ENCODE results near the gene GSN. TPM values are rescaled to one million over a fixed set of nuclear protein-coding genes. Genes with fewer than 3 reads are reported as not detected.

Gene GSN
- total and polyA plus RNA-seq, 11 donors = 379 to 2,088 (median 689) TPM

- peak overlapping the region in 1 of 12 donors; percentile 96 for H3K27ac ChIP-seq
- H3K4me3 ChIP-seq = no peak overlapping the region
- 60 to 62% (median 61%) methylated on average over 6 of the region's 6 CpGs for WGBS, 4 donors
These were observed 7.4 kb upstream of the GSN start for GRCh38 chr9:121260457-121261106.

DNA sequence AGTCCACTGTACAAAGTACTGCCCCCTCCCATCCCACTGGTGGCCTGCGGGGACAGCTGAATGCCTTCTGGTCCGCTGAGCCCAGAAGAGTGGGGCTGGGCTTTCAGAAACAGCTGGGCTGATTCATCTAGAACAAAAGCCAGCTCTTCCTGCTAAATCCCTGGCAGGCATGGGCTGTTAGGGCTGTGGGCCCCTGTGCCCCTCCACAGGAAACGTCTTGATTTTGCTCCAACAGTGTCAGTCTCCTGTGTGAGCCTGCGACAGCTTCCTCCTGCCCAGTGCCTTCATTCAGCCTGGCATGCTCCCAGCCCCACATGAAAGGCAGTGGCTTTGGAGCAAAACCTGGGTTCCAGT is 6.9 kb upstream of the GSN start:
- Histone ChIP-seq H3K27ac (peak overlapping the region in 1 of 12 donors; percentile 96), H3K4me3 (no peak overlapping the region), H3K36me3 (no peaks in the 10 kb centered on the region), H3K9me3 (no peaks in the 10 kb centered on the region), H3K4me1 (peaks cover 0 to 31% (median 8%) of the 10 kb centered on the region in 12 donors), H3K27me3 (no peaks in the 10 kb centered on the region)
- DNase-seq = no peak
- ATAC-seq = peak in 3 of 4 donors; percentile 55 to 75 (median 64)
- WGBS, 4 donors = 38 to 45% (median 42%) methylated on average over 4 of the region's 4 CpGs
- intact Hi-C loops (cut with DNase I) = loop anchor here in 4 of 10 donors (2.0 to 10.0 kb wide), 3 partner anchors 44 to 54 kb away; no protein-coding TSS in a partner anchor
- TF ChIP-seq POLR2A (IDR thresholded peaks at IDR 0.05) = no peak
- no peak for TF ChIP-seq CTCF (IDR thresholded peaks at IDR 0.05)

More at GRCh38 chr9:121260457-121261106, 7.4 kb upstream of the GSN start:
- H3K27me3 ChIP-seq = no peaks in the 10 kb centered on the region
- intact Hi-C loops (cut with DNase I) = loop anchor here in 4 of 10 donors (2.0 to 10.0 kb wide), 3 partner anchors 44 to 54 kb away; no protein-coding TSS in a partner anchor
- H3K4me1 ChIP-seq = peaks cover 0 to 31% (median 8%) of the 10 kb centered on the region in 12 donors
- no peaks in the 10 kb centered on the region for H3K36me3 ChIP-seq
- DNase-seq (no peak), ATAC-seq (no peak)
- H3K9me3 ChIP-seq = no peaks in the 10 kb centered on the region
- no peak for TF ChIP-seq POLR2A (IDR thresholded peaks at IDR 0.05)
- no peak for TF ChIP-seq CTCF (IDR thresholded peaks at IDR 0.05)

DNA sequence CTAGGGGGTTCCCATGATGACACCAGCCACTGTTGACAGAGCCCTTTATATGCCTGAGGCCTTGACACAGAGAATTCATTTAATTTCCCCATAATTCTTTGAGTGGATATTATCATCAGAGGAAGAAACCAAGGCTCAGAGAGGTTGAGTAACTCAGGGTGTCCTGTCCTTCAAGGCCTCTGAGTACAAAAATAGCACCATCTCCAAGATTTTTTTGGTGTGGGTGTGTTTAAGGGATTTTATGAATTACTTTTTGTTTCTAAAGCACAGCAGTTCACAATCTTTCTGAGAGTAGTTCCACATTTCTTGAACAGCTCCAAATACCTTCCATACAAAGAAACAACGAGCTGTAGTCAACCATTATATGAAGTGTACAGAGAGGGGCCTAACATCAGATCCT is 6.2 kb upstream of the GSN start:
- peak overlapping the region in 1 of 12 donors; percentile 96 for H3K27ac ChIP-seq
- no peaks in the 10 kb centered on the region for H3K27me3 ChIP-seq
- no peaks in the 10 kb centered on the region for H3K9me3 ChIP-seq
- DNase-seq (no peak), ATAC-seq (no peak)
- no peak overlapping the region for H3K4me3 ChIP-seq
- peaks cover 0 to 31% (median 14%) of the 10 kb centered on the region in 12 donors for H3K4me1 ChIP-seq
- TF ChIP-seq POLR2A (IDR thresholded peaks at IDR 0.05) (no peak), CTCF (IDR thresholded peaks at IDR 0.05) (no peak)
- intact Hi-C loops (cut with DNase I) = loop anchor here in 4 of 10 donors (2.0 to 10.0 kb wide), 3 partner anchors 45 to 53 kb away; no protein-coding TSS in a partner anchor
- no peaks in the 10 kb centered on the region for H3K36me3 ChIP-seq
- WGBS, 4 donors = 81 to 94% (median 87%) methylated on average over 1 of the region's 1 CpG

- no peaks in the 10 kb centered on the region for H3K9me3 ChIP-seq
- intact Hi-C loops (cut with DNase I) = loop anchor here in 3 of 10 donors (10.0 kb wide), 2 partner anchors 48 to 52 kb away; no protein-coding TSS in a partner anchor
- no peak for ATAC-seq
- no peak for DNase-seq
- WGBS, 4 donors = 93 to 100% (median 98%) methylated on average over 1 of the region's 1 CpG
- H3K4me3 ChIP-seq = no peak overlapping the region
- H3K27me3 ChIP-seq = no peaks in the 10 kb centered on the region
- no peaks in the 10 kb centered on the region for H3K36me3 ChIP-seq
- H3K4me1 ChIP-seq = peaks cover 0 to 37% (median 20%) of the 10 kb centered on the region in 12 donors
- peak overlapping the region in 1 of 12 donors; percentile 96 for H3K27ac ChIP-seq
- TF ChIP-seq POLR2A (IDR thresholded peaks at IDR 0.05) = no peak
- no peak for TF ChIP-seq CTCF (IDR thresholded peaks at IDR 0.05)
These were observed 5.5 kb upstream of the GSN start for GRCh38 chr9:121262423-121262822.

Measured in heart left ventricle (tissue), 16 donors.